Stomach (tissue), 9 donors: Measurements from ENCODE around the gene INHBA. TPM values are rescaled to one million over a fixed set of nuclear protein-coding genes. Genes with fewer than 3 reads are reported as not detected.

Experiments used
- DNase-seq, 2 donors: peaks; one replicate each; pipeline versions ENCODE4 v3.0.0 to v3.0.0-alpha.2; 2013 to 2019
- H3K27ac ChIP-seq, 5 donors: fragments of 200-600 bp in 4 of 5; sonication (generic) in 4 of 5; one replicate each; pipeline ENCODE4 v1.5.1; 2013 to 2019; ENCODE audit warnings: mild to moderate bottlenecking in 1 of 5, moderate library complexity in 1 of 5
- H3K27me3 ChIP-seq, 3 donors: fragments of 200-600 bp; sonication (generic); one replicate each; pipeline ENCODE4 v1.5.1; 2017 to 2019; ENCODE audit warnings: mixed run types in 1 of 3
- H3K36me3 ChIP-seq, 4 donors: fragments of 200-600 bp; sonication (generic); 1 replicate in 3 of 4; 2 replicates in 1 of 4; pipeline ENCODE4 v1.5.1; 2016 to 2019
- H3K4me1 ChIP-seq, 4 donors: fragments of 200-600 bp; sonication (generic); one replicate each; pipeline ENCODE4 v1.5.1; 2016 to 2019
- H3K4me3 ChIP-seq, 4 donors: fragments of 200-600 bp; sonication (generic) in 3 of 4; one replicate each; pipeline ENCODE4 v1.5.1; 2016 to 2019; ENCODE audit warnings: mild to moderate bottlenecking in 1 of 4
- H3K9me3 ChIP-seq, 4 donors: fragments of 200-600 bp; sonication (generic); one replicate each; pipeline ENCODE4 v1.5.1; 2016 to 2019
- CTCF ChIP-seq, 7 experiments: fragments of 450-650 bp in 4 of 7; fragments of 200-600 bp in 3 of 7; sonication (generic) in 3 of 7; IDR thresholded peaks; one replicate each; pipeline ENCODE4 v1.5.1; 2016 to 2019; ENCODE audit warnings: antibody characterized with exemption in 7 of 7, control low read depth in 2 of 7, mild to moderate bottlenecking in 1 of 7
- EP300 ChIP-seq: sonication (generic); formaldehyde crosslinking; IDR thresholded peaks from one replicate; pipeline ENCODE4 v1.6.1; 2017; ENCODE audit warnings: antibody characterized with exemption
- POLR2A ChIP-seq, 4 donors: fragments of 450-650 bp; IDR thresholded peaks; one replicate each; pipeline ENCODE4 v1.6.1; 2016; ENCODE audit warnings: antibody characterized with exemption in 4 of 4, control low read depth in 2 of 4, mild to moderate bottlenecking in 1 of 4, moderate library complexity in 1 of 4
- POLR2AphosphoS5 ChIP-seq, 3 donors: sonication (generic); formaldehyde crosslinking; IDR thresholded peaks; one replicate each; pipeline ENCODE4 v1.6.1; 2016; ENCODE audit warnings: antibody characterized with exemption in 3 of 3
- WGBS, 5 donors: extraction: QIAGEN DNeasy Blood & Tissue Kit in 3 of 5; methylation state at CpG; one replicate each; pipeline versions ENCODE4 v1.1.5 to v1.1.7; 2013 to 2018; 5-methylcytosine and 5-hydroxymethylcytosine counted together
- intact Hi-C: fragments of 100-400 bp; cut with DNase I; formaldehyde crosslinking; loops from one replicate; pipeline ENCODE4 v1.15.1; 2023; ENCODE audit warnings: low total_unique reads
- polyA plus RNA-seq, 3 donors: library from polyadenylated mRNA; stranded (reverse); fragments of 200-250 nt; gene quantifications; one replicate each; pipeline ENCODE4 v1.2.3, GENCODE V29; 2013
- total RNA-seq, 5 donors: library from RNA; depleted of rRNA; stranded (reverse); fragments of >200 nt; gene quantifications; one replicate each; pipeline versions ENCODE4 v1.1.0 to v1.2.3, GENCODE V29; 2014 to 2016
- donor health status: healthy with polysubstance abuse.
- donor health status: Bipolar disorder and iron deficiency.
- donor health status: healthy.

The INHBA gene
- total and polyA plus RNA-seq, 8 donors: 0.44 to 4.8 (median 0.85) TPM; not detected in 3

- DNase-seq: no peak
- TF ChIP-seq POLR2AphosphoS5 (IDR thresholded peaks at IDR 0.05) (no peak), POLR2A (IDR thresholded peaks at IDR 0.05) (no peak), CTCF (IDR thresholded peaks at IDR 0.05) (no peak), EP300 (no peak)
- Histone ChIP-seq H3K9me3 (no peaks in the 10 kb centered on the region), H3K27ac (no peak overlapping the region), H3K4me1 (no peaks in the 10 kb centered on the region), H3K4me3 (no peak overlapping the region), H3K27me3 (no peaks in the 10 kb centered on the region), H3K36me3 (peaks cover 0 to 8% (median 3%) of the 10 kb centered on the region in 4 donors)
- 27 to 51% (median 29%) methylated on average over 1 of the region's 1 CpG for WGBS, 5 donors
- intact Hi-C loops: no loop called here
Measured at GRCh38 chr7:41685684-41686083, 17.2 kb downstream of the INHBA start.

- no peak for DNase-seq
- no peak overlapping the region for H3K27ac ChIP-seq
- no peaks in the 10 kb centered on the region for H3K36me3 ChIP-seq
- intact Hi-C loops: no loop called here
- no peak overlapping the region for H3K4me3 ChIP-seq
- H3K9me3 ChIP-seq: no peaks in the 10 kb centered on the region
- TF ChIP-seq POLR2AphosphoS5 (IDR thresholded peaks at IDR 0.05): no peak
- TF ChIP-seq POLR2A (IDR thresholded peaks at IDR 0.05): no peak
- no peak for TF ChIP-seq EP300
- TF ChIP-seq CTCF (IDR thresholded peaks at IDR 0.05): no peak
- no peaks in the 10 kb centered on the region for H3K27me3 ChIP-seq
- no peaks in the 10 kb centered on the region for H3K4me1 ChIP-seq
Measured at GRCh38 chr7:41682422-41682821, 20.5 kb downstream of the INHBA start.

GRCh38 chr7:41679566-41679965, 23.3 kb downstream of the INHBA start:
- H3K36me3 ChIP-seq: no peaks in the 10 kb centered on the region
- no peaks in the 10 kb centered on the region for H3K27me3 ChIP-seq
- H3K4me3 ChIP-seq: no peak overlapping the region
- no peak for DNase-seq
- no peaks in the 10 kb centered on the region for H3K9me3 ChIP-seq
- intact Hi-C loops: no loop called here
- H3K4me1 ChIP-seq: no peaks in the 10 kb centered on the region
- WGBS, 5 donors: 76 to 94% (median 87%) methylated on average over 2 of the region's 2 CpGs
- H3K27ac ChIP-seq: no peak overlapping the region
- TF ChIP-seq POLR2A (IDR thresholded peaks at IDR 0.05) (no peak), POLR2AphosphoS5 (IDR thresholded peaks at IDR 0.05) (no peak), CTCF (IDR thresholded peaks at IDR 0.05) (no peak), EP300 (no peak)

GRCh38 chr7:41674505-41675023, 28.3 kb downstream of the INHBA start:
- intact Hi-C loops: no loop called here
- TF ChIP-seq POLR2A (IDR thresholded peaks at IDR 0.05) (no peak), POLR2AphosphoS5 (IDR thresholded peaks at IDR 0.05) (no peak), EP300 (no peak), CTCF (IDR thresholded peaks at IDR 0.05) (no peak)
- no peak overlapping the region for H3K4me3 ChIP-seq

More at GRCh38 chr7:41674505-41675023, 28.3 kb downstream of the INHBA start:
- H3K4me1 ChIP-seq: no peaks in the 10 kb centered on the region
- H3K36me3 ChIP-seq: no peaks in the 10 kb centered on the region
- no peaks in the 10 kb centered on the region for H3K27me3 ChIP-seq
- no peak for DNase-seq
- no peaks in the 10 kb centered on the region for H3K9me3 ChIP-seq
- H3K27ac ChIP-seq: no peak overlapping the region
- 49 to 65% (median 58%) methylated on average over 4 of the region's 4 CpGs for WGBS, 5 donors
